Measurements from ENCODE around the gene HMG20A. TPM values are rescaled to one million over a fixed set of nuclear protein-coding genes. Genes with fewer than 3 reads are reported as not detected.

Gene HMG20A
- total and polyA plus RNA-seq, 9 of the 15 experiments (the other 6 are each of a cell fraction or from before 2014, with no cell fraction given) = 25.0 to 68.1 (median 38.9) TPM

- DNase-seq (ENCODE audit: extremely low read depth in 1 of 4, low spot score in 3 of 4) (no peak), FAIRE-seq (no peak), ATAC-seq (no peak)
- no peak for TF ChIP-seq CREM (IDR thresholded peaks at IDR 0.05; ENCODE audit: low read depth)
- no peak for TF ChIP-seq ZBTB9 (CRISPR knock-in tag; IDR thresholded peaks at IDR 0.05)
- no peak for TF ChIP-seq NR2C1 (IDR thresholded peaks at IDR 0.05)
- TF ChIP-seq NR2C1 (tag; IDR thresholded peaks at IDR 0.05) = no peak
- H3K9me3 ChIP-seq (replicated peaks; ENCODE audit: control insufficient read depth, insufficient read depth, low read depth, low read length) = no peaks in the 10 kb centered on the region
- H3K27ac ChIP-seq (ENCODE audit: extremely low read depth, low read depth, low read length) = no peak overlapping the region
- H3K4me2 ChIP-seq (ENCODE audit: insufficient read depth, low read length) = no peak overlapping the region
- ChIA-PET CTCF (ENCODE audit: low intra/inter-chr PET ratio) (no interaction called here), POLR2A (interaction anchor here (1.0 kb wide), 1 partner anchor 23 kb away, joined by 3 read pairs; no protein-coding TSS in a partner anchor)
- 95% methylated on average over 5 of the region's 5 CpGs for WGBS (ENCODE audit: insufficient coverage, low coverage, missing lambda C conversion rate)
- no peaks in the 10 kb centered on the region for H3K9me1 ChIP-seq (ENCODE audit: control insufficient read depth, insufficient read depth, low read length)
- H4K20me1 ChIP-seq (replicated peaks; ENCODE audit: control insufficient read depth, insufficient read depth, low read length) = no peaks in the 10 kb centered on the region
- H3K9ac ChIP-seq (ENCODE audit: insufficient read depth in 1 of 2, low read depth in 2 of 2, low read length in 2 of 2) = no peak overlapping the region
- no peak overlapping the region for H2AFZ ChIP-seq (ENCODE audit: low read depth, low read length)
- in situ Hi-C loops (cut with MboI) = no loop called here
- H3K79me2 ChIP-seq (ENCODE audit: control insufficient read depth, insufficient read depth, low read length) = no peaks in the 10 kb centered on the region
- no peak overlapping the region for H3K4me3 ChIP-seq
- H3K27me3 ChIP-seq (ENCODE audit: control insufficient read depth in 2 of 2, insufficient read depth in 2 of 2, low read length in 2 of 2) = no peaks in the 10 kb centered on the region
- no TSS peak for BruUV-seq (replicated peaks)
- peaks cover 69% of the 10 kb centered on the region; the same call in 2 of the 3 replicates for H3K36me3 ChIP-seq (ENCODE audit: control insufficient read depth, insufficient read depth, low read length)
- intact Hi-C loops (cut with micrococcal nuclease) = no loop called here
- H3K4me1 ChIP-seq (replicated peaks in 1 of 2; ENCODE audit: control insufficient read depth in 2 of 2, insufficient read depth in 2 of 2, low read length in 2 of 2) = no peaks in the 10 kb centered on the region
Observed at GRCh38 chr15:77475898-77476297, 55.2 kb downstream of the HMG20A start.

- no peak overlapping the region for H3K4me3 ChIP-seq
- no peaks in the 10 kb centered on the region for H3K9me3 ChIP-seq (replicated peaks; ENCODE audit: control insufficient read depth, insufficient read depth, low read depth, low read length)
- no peak for ATAC-seq
- no peaks in the 10 kb centered on the region for H3K79me2 ChIP-seq (ENCODE audit: control insufficient read depth, insufficient read depth, low read length)
- no peaks in the 10 kb centered on the region for H3K9me1 ChIP-seq (ENCODE audit: control insufficient read depth, insufficient read depth, low read length)
- ChIA-PET CTCF (ENCODE audit: low intra/inter-chr PET ratio) (no interaction called here), POLR2A (no interaction called here)
- intact Hi-C loops (cut with micrococcal nuclease) = no loop called here
- no peaks in the 10 kb centered on the region for H4K20me1 ChIP-seq (replicated peaks; ENCODE audit: control insufficient read depth, insufficient read depth, low read length)
- no peak for FAIRE-seq
- no peak for DNase-seq (ENCODE audit: extremely low read depth in 1 of 4, low spot score in 3 of 4)
- in situ Hi-C loops (cut with MboI) = no loop called here
- H3K4me2 ChIP-seq (ENCODE audit: insufficient read depth, low read length) = no peak overlapping the region
- WGBS (ENCODE audit: insufficient coverage, low coverage, missing lambda C conversion rate) = 100% methylated on average over 1 of the region's 1 CpG
- no peak overlapping the region for H2AFZ ChIP-seq (ENCODE audit: low read depth, low read length)
- TF ChIP-seq MBD1 (CRISPR knock-in tag; IDR thresholded peaks at IDR 0.05) (no peak), ZNF644 (tag; IDR thresholded peaks at IDR 0.05; ENCODE audit: low read depth) (no peak), ZNF77 (CRISPR knock-in tag; IDR thresholded peaks at IDR 0.05) (no peak), CEBPG (CRISPR knock-in tag; IDR thresholded peaks at IDR 0.05) (no peak), CEBPG (tag; conservative IDR thresholded peaks at IDR 0.05 in 1 of 2, IDR thresholded peaks at IDR 0.05 in 1 of 2) (peak in 1 of 2 experiments; percentile 63; a peak in 2 of 4 replicates), CEBPB (tag; IDR thresholded peaks at IDR 0.05) (0 out of 2 replicates have a peak, but pooled peaks have one; percentile 20), NFE2L1 (tag; IDR thresholded peaks at IDR 0.05; ENCODE audit: borderline replicate concordance, low read depth) (no peak)
- no peak overlapping the region for H3K27ac ChIP-seq (ENCODE audit: extremely low read depth, low read depth, low read length)
- no peaks in the 10 kb centered on the region for H3K4me1 ChIP-seq (replicated peaks in 1 of 2; ENCODE audit: control insufficient read depth in 2 of 2, insufficient read depth in 2 of 2, low read length in 2 of 2)
- H3K27me3 ChIP-seq (ENCODE audit: control insufficient read depth in 2 of 2, insufficient read depth in 2 of 2, low read length in 2 of 2) = no peaks in the 10 kb centered on the region
- no TSS peak for BruUV-seq (replicated peaks)
- H3K36me3 ChIP-seq (ENCODE audit: control insufficient read depth, insufficient read depth, low read length) = peaks cover 67% of the 10 kb centered on the region; the same call in 2 of the 3 replicates
- H3K9ac ChIP-seq (ENCODE audit: insufficient read depth in 1 of 2, low read depth in 2 of 2, low read length in 2 of 2) = no peak overlapping the region
Observed at GRCh38 chr15:77476995-77477394, 56.3 kb downstream of the HMG20A start.
